Activated CD8-positive, alpha-beta memory T cell treated with anti-CD3 and anti-CD28 coated beads for 36 hours (primary cell): ENCODE results near the gene CD151. TPM values are rescaled to one million over a fixed set of nuclear protein-coding genes. Genes with fewer than 3 reads are reported as not detected.

ENCODE experiments used
- CTCF ChIA-PET: fragments of 350-600 bp; sonication (Branson Sonifier 250); formaldehyde crosslinking; loops from one replicate; lab custom pipeline; 2021; ENCODE audit warnings: antibody characterized with exemption; lab: Charles Lee
- POLR2A ChIA-PET: fragments of 350-600 bp; sonication (Branson Sonifier 250); formaldehyde crosslinking; loops from one replicate; lab custom pipeline; 2021; ENCODE audit warnings: antibody characterized with exemption; lab: Charles Lee
- total RNA-seq, 2 experiments: library from RNA; stranded (reverse); gene quantifications; one replicate each; pipeline ENCODE4 v1.2.3, GENCODE V29; 2021

The CD151 gene
- total RNA-seq, 2 experiments from 2014 or later, result 70.2 to 72.8 TPM

DNA sequence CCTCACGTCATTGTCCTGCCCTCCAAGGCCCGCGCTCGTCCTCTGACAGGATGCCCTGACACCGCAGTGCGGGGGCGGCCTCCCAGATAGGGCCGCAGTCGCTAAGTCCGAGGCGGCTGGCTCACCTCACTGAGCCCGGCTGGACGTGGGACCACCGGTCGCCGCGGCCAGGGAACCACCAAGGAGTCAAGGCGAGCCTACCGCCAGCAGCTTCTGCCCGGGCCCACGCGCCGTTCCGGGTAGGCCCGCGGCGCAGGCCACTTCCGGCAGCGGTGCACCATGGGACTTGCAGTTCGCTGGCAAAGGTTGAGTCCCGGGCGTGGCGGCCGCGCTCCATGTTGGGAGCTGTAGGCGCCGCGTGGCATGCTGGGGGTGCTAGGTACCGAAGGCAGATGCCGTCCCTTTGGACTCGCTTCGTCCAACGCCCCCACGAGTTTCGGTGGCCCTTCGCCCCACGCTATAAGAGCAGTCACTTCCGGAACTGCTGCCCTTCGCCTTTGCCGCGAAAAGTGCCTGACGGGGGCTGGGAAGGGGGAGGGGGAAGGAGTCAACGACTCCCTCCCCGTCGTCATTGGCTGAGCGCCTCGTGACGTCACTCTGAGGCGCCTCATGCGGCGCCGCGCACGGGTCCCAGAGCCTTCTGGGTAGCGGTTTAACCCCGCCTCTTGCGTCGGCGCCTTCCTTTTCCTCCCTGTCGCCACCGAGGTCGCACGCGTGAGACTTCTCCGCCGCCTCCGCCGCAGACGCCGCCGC, 23.3 kb upstream of the CD151 start, which contains the start of gene RPLP2:
TSS of gene RPLP2 (plus strand) at position 681 of the 753 bp plus-strand sequence. CDS start 268 bp downstream, outside the sequence.
- CTCF ChIA-PET, result interaction anchor here (0.6 to 1.6 kb wide), 4 partner anchors 10 to 26 kb away, joined by 3 to 4 read pairs (median 4); partner anchors contain the start of gene PNPLA2

DNA sequence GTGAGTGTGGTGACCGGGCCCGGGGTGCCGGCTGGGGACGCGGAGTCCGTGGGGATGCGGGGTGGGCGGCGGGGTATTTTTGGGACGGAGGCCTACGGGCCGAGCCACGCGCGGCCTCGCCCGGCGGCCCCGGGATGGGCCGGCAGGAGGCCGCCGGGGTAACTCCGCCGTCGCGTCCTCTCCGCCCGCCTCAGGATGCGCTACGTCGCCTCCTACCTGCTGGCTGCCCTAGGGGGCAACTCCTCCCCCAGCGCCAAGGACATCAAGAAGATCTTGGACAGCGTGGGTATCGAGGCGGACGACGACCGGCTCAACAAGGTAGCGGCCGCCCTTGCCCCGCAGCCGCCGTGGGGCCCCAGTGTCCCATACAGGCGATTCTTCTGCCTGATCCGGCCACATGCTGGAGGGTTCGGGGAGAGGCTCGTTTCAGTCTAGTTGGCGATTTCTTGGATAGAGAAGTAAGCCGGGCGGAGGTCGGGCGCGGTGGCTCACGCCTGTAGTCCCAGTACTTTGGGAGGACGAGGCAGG, 22.6 kb upstream of the CD151 start:
- CTCF ChIA-PET, result interaction anchor here (0.6 to 1.5 kb wide), 3 partner anchors 9 to 25 kb away, joined by 3 to 6 read pairs (median 3); partner anchors contain the start of gene PNPLA2

More for the DNA sequence above, 23.3 kb upstream of the CD151 start, which contains the start of gene RPLP2:
- POLR2A ChIA-PET, result interaction anchor here (0.6 to 2.0 kb wide), 6 partner anchors 10 to 52 kb away, joined by 3 to 16 read pairs (median 5); partner anchors contain the start of genes GATD1 and PNPLA2

DNA sequence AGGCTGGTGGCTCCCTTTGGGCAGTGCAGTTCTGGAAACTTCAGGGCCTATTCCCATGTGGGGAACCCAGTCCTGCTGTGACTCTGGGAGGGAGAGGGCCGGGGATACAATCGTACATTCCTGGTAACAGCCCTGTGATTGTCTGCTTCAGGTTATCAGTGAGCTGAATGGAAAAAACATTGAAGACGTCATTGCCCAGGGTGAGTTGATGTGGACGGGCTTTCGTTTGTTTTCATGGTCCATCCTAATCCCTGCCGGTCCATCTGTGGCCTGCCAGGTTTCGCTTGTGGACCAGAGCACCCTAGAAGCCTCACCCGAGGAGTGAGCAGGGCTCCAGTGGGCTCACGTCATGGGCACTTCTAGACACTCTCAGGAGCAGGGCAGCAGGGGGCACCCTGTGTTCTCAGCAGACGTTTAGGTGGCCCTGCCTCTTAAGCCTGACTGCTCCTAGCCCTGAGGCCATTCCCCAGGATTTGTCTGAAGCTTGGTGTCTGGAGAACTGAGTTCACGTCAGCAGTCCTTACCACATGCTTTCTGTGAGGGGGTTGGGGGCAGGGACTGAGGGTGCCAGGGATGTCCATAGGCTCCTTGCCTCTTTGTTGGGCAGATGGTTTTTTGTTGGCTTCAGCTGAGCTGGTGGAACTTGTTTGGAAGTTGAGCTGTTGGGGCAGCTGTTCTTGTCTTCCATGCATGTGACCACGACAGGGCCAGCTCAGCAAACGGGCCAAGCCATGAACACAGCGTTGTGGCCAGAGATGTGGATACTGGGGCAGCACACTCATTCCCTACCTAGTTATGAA, 21.1 kb upstream of the CD151 start:
- ChIA-PET CTCF (interaction anchor here (1.5 kb wide), 1 partner anchor 8 kb away, joined by 6 read pairs; the partner anchor contains the start of gene PNPLA2), POLR2A (interaction anchor here (1.0 to 1.3 kb wide), 2 partner anchors 8 to 9 kb away, joined by 5 to 11 read pairs; partner anchors contain the start of gene PNPLA2)

More for the DNA sequence above, 22.6 kb upstream of the CD151 start:
- POLR2A ChIA-PET, result interaction anchor here (0.6 to 2.0 kb wide), 7 partner anchors 9 to 274 kb away, joined by 3 to 16 read pairs (median 5); partner anchors contain the start of genes GATD1 and PNPLA2

DNA sequence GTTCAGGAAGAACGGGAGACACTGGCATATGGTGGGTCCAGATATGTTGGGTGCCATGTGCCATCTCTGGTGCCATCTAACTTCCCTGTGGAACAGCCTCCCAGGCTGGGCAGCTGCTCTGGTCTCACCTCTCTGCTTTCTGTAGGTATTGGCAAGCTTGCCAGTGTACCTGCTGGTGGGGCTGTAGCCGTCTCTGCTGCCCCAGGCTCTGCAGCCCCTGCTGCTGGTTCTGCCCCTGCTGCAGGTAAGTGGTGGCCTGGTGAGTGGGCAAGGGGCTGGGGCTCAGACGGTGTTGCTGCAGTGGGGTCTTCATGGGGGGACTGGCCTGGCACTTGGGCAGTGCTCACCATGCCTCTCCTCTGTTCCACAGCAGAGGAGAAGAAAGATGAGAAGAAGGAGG, 20.4 kb upstream of the CD151 start:
- ChIA-PET POLR2A (no interaction called here), CTCF (no interaction called here)

DNA sequence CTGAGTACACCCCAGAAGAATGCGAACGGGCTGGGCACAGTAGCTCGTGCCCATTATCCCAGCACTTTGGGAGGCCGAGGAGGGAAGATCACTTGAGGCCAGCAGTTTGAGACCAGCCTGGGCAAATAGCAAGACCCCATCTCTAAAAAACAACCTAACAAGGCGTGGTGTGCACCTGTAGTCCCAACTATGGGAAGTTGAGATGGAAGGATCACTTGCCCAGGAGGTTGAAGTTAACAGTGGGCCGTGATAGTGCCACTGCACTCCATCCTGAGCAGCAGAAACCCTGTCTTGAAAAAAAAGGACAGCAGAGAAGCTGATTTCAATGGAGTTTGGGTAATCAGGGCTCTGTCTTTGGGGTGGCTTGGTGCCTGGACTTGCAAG, 19.7 kb upstream of the CD151 start:
- CTCF ChIA-PET, result no interaction called here
- POLR2A ChIA-PET, result no interaction called here

DNA sequence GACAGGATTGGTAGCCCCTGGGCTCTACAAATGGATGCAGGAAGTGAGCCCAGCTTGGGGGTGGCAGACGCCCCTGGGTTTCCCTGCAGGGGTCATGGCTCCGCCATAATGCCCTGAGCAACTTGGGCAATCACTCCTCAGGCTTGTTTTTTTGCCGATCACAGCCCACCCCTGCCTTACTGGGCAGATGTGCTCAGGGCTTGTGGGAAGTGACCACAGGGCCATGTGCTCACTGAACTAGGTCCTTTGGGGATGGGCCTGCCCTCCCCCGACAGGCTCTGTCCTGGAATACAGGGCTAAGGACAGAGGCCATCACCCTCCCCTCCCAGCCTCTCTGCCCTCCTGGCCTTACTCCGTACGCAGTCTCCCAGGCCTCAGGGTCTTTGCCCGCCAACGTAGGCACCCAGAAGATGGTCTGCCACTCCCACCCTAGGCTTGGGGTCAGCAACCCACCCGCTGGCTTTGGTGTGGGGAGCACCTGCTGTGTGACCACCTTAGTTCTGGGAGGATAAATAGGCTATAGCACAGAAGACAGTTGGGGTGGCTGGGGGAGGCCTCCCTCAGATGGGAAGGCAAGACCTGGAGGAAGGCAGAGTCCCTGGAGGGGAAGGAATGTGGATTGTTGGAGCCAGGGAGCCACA, 19.2 kb upstream of the CD151 start:
- POLR2A ChIA-PET, result interaction anchor here (0.7 kb wide), 1 partner anchor 7 kb away, joined by 5 read pairs; no protein-coding TSS in a partner anchor
- CTCF ChIA-PET, result interaction anchor here (0.6 kb wide), 1 partner anchor 38 kb away, joined by 3 read pairs; no protein-coding TSS in a partner anchor

DNA sequence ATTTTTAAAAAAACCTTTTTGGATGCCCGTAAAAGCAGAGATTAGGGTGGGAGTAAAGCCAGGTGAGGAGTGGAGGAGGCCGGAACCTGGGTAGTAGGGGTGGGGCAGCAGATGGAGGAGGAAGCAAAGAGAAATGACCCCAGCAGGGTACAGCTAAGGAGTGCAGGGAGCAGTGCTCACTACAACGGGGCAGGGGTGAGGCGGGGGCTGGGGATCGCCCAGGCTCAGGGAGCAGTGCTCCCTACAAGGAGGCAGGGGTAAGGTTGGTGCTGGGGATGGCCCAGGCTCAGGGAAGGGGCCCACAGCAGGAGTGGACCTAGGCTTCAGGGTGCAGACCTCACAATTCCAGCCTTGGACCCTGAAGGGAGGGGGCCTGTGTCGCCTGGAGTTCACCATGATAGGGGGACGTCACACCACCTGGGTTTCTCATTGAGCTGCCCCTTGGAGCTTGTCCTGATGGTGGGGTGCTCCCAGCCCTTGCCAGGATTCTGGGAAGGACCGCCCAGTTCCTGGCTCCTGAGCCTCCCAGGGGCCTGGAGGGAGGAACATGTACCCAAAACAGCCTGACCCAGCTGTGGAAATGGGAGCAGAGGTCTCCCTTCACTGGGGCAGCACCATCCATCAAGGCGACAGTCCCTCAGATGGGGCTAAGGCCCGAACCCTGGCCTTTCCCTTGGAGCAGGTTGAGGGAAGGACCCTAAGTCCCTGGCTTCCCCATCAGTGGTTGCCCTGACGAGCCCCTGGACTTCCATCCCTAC, 16.9 kb upstream of the CD151 start:
- CTCF ChIA-PET, result no interaction called here
- POLR2A ChIA-PET, result no interaction called here

DNA sequence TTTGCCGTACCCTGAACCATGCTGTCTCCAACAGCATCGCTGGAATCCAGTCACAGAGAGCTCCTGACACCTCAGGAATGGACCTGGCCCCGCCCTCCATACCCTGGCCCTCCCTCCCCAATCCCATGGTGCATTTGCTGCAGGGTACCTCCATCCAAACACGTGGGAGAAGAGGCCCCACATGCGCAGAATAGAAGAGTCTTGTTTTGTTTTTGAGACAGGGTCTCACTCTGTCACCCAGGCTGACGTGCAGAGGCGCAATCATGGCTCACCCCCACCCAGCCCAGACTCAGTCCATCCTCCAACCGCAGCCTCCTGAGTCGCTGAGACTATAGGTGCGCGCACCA, 16.3 kb upstream of the CD151 start:
- POLR2A ChIA-PET, result no interaction called here
- CTCF ChIA-PET, result no interaction called here

DNA sequence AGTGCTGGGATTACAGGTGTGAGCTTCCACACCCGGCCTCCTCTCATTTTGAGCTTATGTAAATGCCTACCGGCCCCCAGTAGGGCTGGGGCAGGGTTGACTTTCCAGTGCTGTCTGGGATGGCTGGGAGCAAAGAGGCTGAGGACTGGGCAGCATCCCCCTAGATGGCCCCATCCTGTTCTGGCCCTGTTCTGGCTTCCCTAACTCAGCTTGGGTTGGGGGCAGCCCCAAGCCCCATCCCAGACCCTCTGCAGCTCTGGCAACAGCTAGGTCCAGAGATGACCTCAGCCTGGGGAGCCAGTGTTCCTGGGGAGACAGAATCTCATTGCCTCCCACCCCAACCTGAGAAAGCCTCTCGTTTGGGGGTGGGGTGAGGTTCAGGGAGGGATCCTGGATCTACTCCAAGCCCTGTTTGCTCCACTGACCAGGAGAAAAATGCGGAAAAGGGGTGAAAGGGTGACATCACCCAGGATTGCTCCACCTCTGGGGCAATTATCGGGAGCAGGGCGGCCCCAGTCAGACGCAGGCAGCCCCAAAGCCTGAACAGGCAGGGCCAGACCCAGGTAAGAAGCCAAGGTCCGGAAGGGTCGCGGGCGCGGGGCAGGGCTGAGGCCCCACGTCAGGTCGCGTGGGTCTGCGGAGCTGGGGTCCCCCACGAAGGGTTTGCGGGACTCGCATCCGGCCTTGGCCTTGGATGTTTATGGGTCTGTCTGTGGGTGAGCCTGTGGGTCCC, 14.2 kb upstream of the CD151 start, which contains the start of gene PNPLA2:
TSS of gene PNPLA2 (plus strand) at position 519 of the 733 bp plus-strand sequence. CDS start 805 bp downstream, outside the sequence.
- ChIA-PET CTCF (interaction anchor here (0.7 to 1.5 kb wide), 3 partner anchors 8 to 10 kb away, joined by 3 to 6 read pairs (median 4); partner anchors contain the start of gene RPLP2), POLR2A (interaction anchor here (1.3 to 2.4 kb wide), 5 partner anchors 7 to 14 kb away, joined by 5 to 16 read pairs (median 11); partner anchors contain the start of genes CD151, CRACR2B and RPLP2)

DNA sequence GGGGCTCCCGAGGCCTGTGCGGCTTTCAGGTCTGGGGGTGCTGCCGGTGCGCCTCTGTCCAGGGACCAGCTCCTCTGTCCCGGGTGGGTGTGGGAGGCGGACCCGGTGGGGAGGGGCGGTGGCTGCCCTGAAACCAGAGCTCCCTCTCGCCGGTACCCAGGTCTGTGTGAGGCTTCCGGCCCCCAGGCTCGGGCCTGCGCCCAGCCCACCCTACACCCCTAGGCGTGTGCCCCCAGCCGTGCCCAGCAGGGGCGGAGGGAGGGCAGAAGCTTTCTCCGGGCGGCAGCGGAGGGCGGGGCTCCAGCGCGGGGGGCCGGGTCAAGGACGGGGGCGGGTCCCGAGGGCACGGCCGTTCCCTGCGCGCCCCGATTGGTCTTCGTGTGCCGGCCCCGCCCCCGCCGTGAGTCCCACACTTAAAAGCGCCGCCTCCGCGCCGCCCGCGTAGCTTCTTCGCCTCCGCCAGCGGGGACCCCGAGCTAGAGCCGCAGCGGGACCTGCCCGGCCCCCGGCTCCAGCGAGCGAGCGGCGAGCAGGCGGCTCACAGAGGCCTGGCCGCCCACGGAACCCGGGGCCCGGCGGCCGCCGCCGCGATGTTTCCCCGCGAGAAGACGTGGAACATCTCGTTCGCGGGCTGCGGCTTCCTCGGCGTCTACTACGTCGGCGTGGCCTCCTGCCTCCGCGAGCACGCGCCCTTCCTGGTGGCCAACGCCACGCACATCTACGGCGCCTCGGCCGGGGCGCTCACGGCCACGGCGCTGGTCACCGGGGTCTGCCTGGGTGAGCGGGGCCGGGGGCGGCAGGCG, 13.4 kb upstream of the CD151 start:
- POLR2A ChIA-PET, result interaction anchor here (1.3 to 2.4 kb wide), 6 partner anchors 8 to 24 kb away, joined by 5 to 16 read pairs (median 10); partner anchors contain the start of genes CD151, CRACR2B, RPLP2 and TSPAN4
- CTCF ChIA-PET, result interaction anchor here (0.7 to 1.5 kb wide), 3 partner anchors 8 to 11 kb away, joined by 3 to 6 read pairs (median 4); partner anchors contain the start of gene RPLP2

DNA sequence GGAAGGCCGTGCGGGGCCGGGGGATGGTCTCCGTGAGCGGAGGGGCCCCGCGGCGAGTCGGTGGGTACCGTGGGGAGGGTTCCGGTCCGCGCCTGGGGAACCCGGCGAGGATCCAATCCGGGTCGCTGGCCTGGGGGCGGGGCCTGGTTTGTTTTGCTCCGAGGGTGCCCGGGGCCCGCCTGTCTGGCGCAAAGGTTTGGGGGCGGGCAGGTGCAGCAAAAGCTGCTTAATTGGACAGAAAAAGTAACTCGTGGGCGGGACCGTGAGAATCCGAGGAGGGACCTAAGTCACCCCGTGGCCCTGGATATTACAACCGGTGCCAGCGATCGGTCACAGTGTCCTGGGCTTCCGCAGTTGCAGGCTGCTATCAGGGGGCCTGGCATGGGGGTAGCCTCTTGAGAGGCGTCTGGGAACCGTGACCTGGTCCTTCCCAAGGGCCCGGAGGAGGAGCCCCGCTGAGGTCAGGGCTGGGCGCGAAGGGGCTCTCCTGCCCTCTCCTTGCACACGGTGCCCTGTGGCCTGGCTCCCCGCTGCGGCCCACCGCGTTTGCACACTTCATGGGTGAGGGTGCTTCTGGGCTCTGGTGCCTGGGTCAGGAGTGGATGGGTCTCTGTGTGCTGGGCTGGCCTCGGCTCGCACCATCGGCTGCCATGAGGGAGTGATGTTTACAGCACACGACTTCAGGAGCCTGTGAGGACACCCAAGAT, 12.7 kb upstream of the CD151 start:
- CTCF ChIA-PET, result interaction anchor here (1.5 kb wide), 1 partner anchor 9 kb away, joined by 6 read pairs; no protein-coding TSS in a partner anchor
- POLR2A ChIA-PET, result interaction anchor here (0.5 to 2.4 kb wide), 6 partner anchors 9 to 206 kb away, joined by 5 to 16 read pairs (median 10); partner anchors contain the start of genes CD151, RPLP2 and TSPAN4

DNA sequence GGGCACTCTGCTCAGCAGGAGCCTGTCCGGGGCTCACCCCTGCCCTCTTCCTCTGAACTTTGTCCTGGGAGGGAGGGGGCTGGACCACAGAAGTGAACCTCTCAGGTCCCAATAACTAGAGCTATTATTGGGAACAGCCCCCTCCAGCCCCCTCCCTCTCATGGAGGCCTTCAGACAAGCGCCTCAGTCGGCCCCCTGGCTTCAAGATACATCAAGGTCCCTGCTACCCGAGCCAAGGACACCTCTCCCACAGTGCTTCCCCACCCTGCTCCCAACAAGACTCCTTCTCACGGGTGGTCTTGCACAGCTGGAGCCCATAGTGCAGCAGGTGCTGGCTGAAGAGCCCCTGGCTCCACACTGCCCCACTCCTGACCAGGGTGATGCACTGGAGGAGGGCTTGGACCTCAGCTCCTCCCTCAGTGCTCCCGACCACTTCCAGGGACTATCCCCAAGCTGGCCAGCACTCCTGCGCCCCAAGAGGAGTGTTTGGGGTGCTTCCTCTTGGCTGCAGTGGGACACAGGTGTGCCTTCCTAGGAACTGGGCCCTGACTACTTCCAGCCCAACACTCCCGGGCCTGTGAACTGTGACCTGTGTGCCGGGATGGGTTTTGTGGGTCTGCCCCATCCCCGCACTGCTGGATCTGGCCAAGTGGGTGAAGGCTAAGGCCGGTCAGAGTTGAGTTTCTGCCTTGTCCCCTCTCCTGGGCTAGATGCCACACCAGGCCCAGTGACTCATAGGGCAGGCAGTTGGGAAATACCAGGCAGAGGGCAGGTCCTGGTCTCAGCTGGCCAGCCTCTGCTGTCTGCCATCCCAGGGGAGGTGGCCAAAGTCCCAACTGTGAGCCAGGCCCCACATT, 11.9 kb upstream of the CD151 start:
- ChIA-PET CTCF (no interaction called here), POLR2A (interaction anchor here (0.5 to 2.4 kb wide), 4 partner anchors 10 to 207 kb away, joined by 6 to 16 read pairs (median 12); partner anchors contain the start of genes CD151 and RPLP2)

DNA sequence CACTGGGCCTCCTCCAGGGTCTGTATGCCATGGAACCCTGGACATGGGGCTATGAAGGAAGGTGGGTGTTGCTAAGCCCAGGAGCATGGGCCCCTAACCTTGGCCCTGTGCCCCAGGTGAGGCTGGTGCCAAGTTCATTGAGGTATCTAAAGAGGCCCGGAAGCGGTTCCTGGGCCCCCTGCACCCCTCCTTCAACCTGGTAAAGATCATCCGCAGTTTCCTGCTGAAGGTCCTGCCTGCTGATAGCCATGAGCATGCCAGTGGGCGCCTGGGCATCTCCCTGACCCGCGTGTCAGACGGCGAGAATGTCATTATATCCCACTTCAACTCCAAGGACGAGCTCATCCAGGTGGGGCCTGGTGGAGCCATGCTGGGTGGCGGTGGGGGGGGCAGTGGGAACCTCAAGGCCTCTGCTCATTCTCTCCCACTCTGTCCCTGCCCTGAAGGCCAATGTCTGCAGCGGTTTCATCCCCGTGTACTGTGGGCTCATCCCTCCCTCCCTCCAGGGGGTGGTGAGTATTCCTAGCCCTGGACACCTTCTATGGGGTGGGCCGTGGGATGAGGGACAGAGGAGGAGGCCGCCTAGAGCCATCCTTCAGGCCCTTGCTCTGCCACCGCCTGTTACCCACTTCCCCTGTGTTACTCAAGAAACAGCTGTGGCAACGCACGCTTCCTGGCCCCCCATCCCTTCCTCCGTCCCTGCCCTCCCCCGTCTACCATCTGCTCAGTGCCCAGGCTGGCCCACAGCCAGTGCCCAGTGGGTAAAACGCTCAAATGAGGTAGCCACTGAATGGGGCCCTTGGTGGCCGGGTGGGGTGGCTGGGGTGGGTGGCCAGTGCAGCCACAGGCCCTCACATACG, 11.0 kb upstream of the CD151 start:
- CTCF ChIA-PET, result no interaction called here
- POLR2A ChIA-PET, result no interaction called here
